ENCODE measurements around the gene HSPA14. TPM values are rescaled to one million over a fixed set of nuclear protein-coding genes. Genes with fewer than 3 reads are reported as not detected.

Gene HSPA14
- total and polyA plus RNA-seq, 2 of the 8 experiments (the other 6 are each of a cell fraction or from before 2014, with no cell fraction given), result 20.5 to 36.4 TPM

DNA sequence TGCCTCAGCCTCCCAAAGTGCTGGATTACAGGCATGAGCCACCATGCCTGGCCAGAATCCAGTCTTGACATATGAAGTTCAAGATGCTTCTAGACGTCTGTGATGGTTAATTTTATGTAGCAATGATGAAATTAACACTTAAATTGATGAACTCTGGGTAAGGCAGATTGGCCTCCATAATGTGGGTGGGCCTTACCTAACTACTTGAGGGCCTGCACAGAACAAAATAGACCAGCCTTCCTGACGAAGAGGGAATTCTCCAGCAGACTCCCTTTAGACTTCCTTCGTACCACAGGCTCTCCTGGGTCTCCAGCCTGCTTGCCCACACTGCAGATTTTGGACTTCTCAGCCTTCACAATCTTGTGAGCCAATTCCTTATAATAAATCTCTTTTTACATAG, 5.0 kb upstream of the HSPA14 start:
- Histone ChIP-seq H3K23me2 (ENCODE audit: low read depth, low read length) (peaks cover 2% of the 10 kb centered on the region; the same call in 1 of the 2 replicates), H3K18ac (ENCODE audit: extremely low read depth, low read length) (no peak overlapping the region), H3K4me2 (ENCODE audit: insufficient read depth in 1 of 2, low read depth in 2 of 2, low read length in 2 of 2) (no peak overlapping the region), H2AK5ac (ENCODE audit: low read depth, low read length) (no peak overlapping the region), H2BK5ac (ENCODE audit: low read depth, low read length) (no peak overlapping the region), H4K91ac (replicated peaks; ENCODE audit: insufficient read length, low read length) (no peak overlapping the region), H2BK12ac (ENCODE audit: low read depth, low read length) (no peak overlapping the region), H3K9me3 (ENCODE audit: insufficient read depth in 2 of 2, low read depth in 1 of 2, low read length in 1 of 2) (no peaks in the 10 kb centered on the region), H2BK120ac (replicated peaks; ENCODE audit: low read depth, low read length) (no peak overlapping the region), H3K79me2 (ENCODE audit: control insufficient read depth in 1 of 2, insufficient read depth in 2 of 2, low read length in 2 of 2) (no peaks in the 10 kb centered on the region), H4K8ac (ENCODE audit: extremely low read depth, insufficient read depth, low read length) (no peak overlapping the region), H4K20me1 (replicated peaks in 1 of 2; ENCODE audit: control insufficient read depth in 1 of 2, insufficient read depth in 2 of 2, low read length in 2 of 2) (no peaks in the 10 kb centered on the region), H2BK20ac (ENCODE audit: low read length) (no peak overlapping the region), H2AFZ (ENCODE audit: low read length) (no peak overlapping the region), H3K27me3 (replicated peaks in 1 of 4; ENCODE audit: control insufficient read depth in 3 of 4, extremely low read depth in 1 of 4, insufficient read depth in 3 of 4, low read length in 3 of 4) (no peaks in the 10 kb centered on the region), H3K4me1 (replicated peaks in 1 of 4; ENCODE audit: control insufficient read depth in 3 of 4, insufficient read depth in 4 of 4, low read length in 3 of 4) (peaks cover 0 to 5% (median 2%) of the 10 kb centered on the region in 4 experiments; a peak in 3 of 7 replicates), H3K4me3 (ENCODE audit: extremely low read depth in 1 of 4, insufficient read depth in 2 of 4, low read depth in 3 of 4, low read length in 4 of 4) (no peak overlapping the region), H3K9ac (replicated peaks in 1 of 4; ENCODE audit: extremely low read depth in 1 of 4, low read depth in 3 of 4, low read length in 3 of 4) (no peak overlapping the region), H3K36me3 (ENCODE audit: control insufficient read depth in 2 of 4, insufficient read depth in 4 of 4, low read length in 3 of 4) (no peaks in the 10 kb centered on the region), H4K5ac (ENCODE audit: insufficient read length, low read depth, low read length) (no peak overlapping the region), H3K56ac (replicated peaks; ENCODE audit: insufficient read length, low read depth, low read length) (no peak overlapping the region), H3K23ac (ENCODE audit: insufficient read length) (no peak overlapping the region), H3K79me1 (ENCODE audit: low read depth, low read length) (no peaks in the 10 kb centered on the region), H2BK15ac (ENCODE audit: low read length) (no peak overlapping the region), H3K4ac (replicated peaks; ENCODE audit: insufficient read length, low read depth, low read length) (no peak overlapping the region), H3K27ac (ENCODE audit: low read depth, low read length) (no peak overlapping the region), H3K14ac (ENCODE audit: insufficient read length) (no peak overlapping the region)
- no peak for DNase-seq (ENCODE audit: low read depth in 1 of 2, low spot score in 2 of 2)
- ChIA-PET CTCF (ENCODE audit: partially characterized antibody) (interaction anchor here (1.1 to 1.6 kb wide), 2 partner anchors 10 to 15 kb away, joined by 3 to 4 read pairs; no protein-coding TSS in a partner anchor), POLR2A (ENCODE audit: partially characterized antibody) (no interaction called here)
- no peak for TF ChIP-seq GABPA (IDR thresholded peaks at IDR 0.05; ENCODE audit: borderline replicate concordance, insufficient read depth, low read length)
- TF ChIP-seq RFX5 (IDR thresholded peaks at IDR 0.05; ENCODE audit: borderline replicate concordance, low read depth, low read length), result no peak
- TF ChIP-seq E2F6 (IDR thresholded peaks at IDR 0.05), result no peak
- TF ChIP-seq CREB1 (IDR thresholded peaks at IDR 0.05), result no peak
- WGBS, 2 experiments (ENCODE audit: extremely low coverage in 1 of 2, insufficient coverage in 1 of 2, insufficient read length in 1 of 2, insufficient replicate concordance in 2 of 2, low coverage in 1 of 2, low lambda C conversion rate in 2 of 2, missing lambda C conversion rate in 1 of 2), result 84% methylated on average over 3 of the region's 3 CpGs; no CpG with 5 or more reads in 1 of the 2 experiments
- FAIRE-seq, result no peak

All from H1 (cell line).